ENCODE measurements around the gene GNAS. TPM values are rescaled to one million over a fixed set of nuclear protein-coding genes. Genes with fewer than 3 reads are reported as not detected.

Gene GNAS
- total and polyA plus RNA-seq, 9 of the 15 experiments (the other 6 are each of a cell fraction or from before 2014, with no cell fraction given), result 128 to 648 (median 266) TPM

- no peak for TF ChIP-seq ZNF318 (IDR thresholded peaks at IDR 0.05; ENCODE audit: borderline replicate concordance in 1 of 2, low read depth in 1 of 2)
- no peak for TF ChIP-seq HIVEP1 (CRISPR knock-in tag; IDR thresholded peaks at IDR 0.05)
- TF ChIP-seq, protein P1, sequence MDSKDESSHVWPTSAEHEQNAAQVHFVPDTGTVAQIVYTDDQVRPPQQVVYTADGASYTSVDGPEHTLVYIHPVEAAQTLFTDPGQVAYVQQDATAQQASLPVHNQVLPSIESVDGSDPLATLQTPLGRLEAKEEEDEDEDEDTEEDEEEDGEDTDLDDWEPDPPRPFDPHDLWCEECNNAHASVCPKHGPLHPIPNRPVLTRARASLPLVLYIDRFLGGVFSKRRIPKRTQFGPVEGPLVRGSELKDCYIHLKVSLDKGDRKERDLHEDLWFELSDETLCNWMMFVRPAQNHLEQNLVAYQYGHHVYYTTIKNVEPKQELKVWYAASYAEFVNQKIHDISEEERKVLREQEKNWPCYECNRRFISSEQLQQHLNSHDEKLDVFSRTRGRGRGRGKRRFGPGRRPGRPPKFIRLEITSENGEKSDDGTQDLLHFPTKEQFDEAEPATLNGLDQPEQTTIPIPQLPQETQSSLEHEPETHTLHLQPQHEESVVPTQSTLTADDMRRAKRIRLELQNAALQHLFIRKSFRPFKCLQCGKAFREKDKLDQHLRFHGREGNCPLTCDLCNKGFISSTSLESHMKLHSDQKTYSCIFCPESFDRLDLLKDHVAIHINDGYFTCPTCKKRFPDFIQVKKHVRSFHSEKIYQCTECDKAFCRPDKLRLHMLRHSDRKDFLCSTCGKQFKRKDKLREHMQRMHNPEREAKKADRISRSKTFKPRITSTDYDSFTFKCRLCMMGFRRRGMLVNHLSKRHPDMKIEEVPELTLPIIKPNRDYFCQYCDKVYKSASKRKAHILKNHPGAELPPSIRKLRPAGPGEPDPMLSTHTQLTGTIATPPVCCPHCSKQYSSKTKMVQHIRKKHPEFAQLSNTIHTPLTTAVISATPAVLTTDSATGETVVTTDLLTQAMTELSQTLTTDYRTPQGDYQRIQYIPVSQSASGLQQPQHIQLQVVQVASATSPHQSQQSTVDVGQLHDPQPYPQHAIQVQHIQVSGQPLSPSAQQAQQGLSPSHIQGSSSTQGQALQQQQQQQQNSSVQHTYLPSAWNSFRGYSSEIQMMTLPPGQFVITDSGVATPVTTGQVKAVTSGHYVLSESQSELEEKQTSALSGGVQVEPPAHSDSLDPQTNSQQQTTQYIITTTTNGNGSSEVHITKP (IDR thresholded peaks at IDR 0.05; ENCODE audit: partially characterized antibody), result peak; percentile 95
- TF ChIP-seq PHF20 (IDR thresholded peaks at IDR 0.05; ENCODE audit: partially characterized antibody), result peak; percentile 48
- TF ChIP-seq, protein P2, sequence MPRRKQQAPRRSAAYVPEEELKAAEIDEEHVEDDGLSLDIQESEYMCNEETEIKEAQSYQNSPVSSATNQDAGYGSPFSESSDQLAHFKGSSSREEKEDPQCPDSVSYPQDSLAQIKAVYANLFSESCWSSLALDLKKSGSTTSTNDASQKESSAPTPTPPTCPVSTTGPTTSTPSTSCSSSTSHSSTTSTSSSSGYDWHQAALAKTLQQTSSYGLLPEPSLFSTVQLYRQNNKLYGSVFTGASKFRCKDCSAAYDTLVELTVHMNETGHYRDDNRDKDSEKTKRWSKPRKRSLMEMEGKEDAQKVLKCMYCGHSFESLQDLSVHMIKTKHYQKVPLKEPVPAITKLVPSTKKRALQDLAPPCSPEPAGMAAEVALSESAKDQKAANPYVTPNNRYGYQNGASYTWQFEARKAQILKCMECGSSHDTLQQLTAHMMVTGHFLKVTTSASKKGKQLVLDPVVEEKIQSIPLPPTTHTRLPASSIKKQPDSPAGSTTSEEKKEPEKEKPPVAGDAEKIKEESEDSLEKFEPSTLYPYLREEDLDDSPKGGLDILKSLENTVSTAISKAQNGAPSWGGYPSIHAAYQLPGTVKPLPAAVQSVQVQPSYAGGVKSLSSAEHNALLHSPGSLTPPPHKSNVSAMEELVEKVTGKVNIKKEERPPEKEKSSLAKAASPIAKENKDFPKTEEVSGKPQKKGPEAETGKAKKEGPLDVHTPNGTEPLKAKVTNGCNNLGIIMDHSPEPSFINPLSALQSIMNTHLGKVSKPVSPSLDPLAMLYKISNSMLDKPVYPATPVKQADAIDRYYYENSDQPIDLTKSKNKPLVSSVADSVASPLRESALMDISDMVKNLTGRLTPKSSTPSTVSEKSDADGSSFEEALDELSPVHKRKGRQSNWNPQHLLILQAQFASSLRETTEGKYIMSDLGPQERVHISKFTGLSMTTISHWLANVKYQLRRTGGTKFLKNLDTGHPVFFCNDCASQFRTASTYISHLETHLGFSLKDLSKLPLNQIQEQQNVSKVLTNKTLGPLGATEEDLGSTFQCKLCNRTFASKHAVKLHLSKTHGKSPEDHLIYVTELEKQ (CRISPR knock-in tag; IDR thresholded peaks at IDR 0.05), result no peak
- TF ChIP-seq, protein P3, sequence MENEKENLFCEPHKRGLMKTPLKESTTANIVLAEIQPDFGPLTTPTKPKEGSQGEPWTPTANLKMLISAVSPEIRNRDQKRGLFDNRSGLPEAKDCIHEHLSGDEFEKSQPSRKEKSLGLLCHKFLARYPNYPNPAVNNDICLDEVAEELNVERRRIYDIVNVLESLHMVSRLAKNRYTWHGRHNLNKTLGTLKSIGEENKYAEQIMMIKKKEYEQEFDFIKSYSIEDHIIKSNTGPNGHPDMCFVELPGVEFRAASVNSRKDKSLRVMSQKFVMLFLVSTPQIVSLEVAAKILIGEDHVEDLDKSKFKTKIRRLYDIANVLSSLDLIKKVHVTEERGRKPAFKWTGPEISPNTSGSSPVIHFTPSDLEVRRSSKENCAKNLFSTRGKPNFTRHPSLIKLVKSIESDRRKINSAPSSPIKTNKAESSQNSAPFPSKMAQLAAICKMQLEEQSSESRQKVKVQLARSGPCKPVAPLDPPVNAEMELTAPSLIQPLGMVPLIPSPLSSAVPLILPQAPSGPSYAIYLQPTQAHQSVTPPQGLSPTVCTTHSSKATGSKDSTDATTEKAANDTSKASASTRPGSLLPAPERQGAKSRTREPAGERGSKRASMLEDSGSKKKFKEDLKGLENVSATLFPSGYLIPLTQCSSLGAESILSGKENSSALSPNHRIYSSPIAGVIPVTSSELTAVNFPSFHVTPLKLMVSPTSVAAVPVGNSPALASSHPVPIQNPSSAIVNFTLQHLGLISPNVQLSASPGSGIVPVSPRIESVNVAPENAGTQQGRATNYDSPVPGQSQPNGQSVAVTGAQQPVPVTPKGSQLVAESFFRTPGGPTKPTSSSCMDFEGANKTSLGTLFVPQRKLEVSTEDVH (IDR thresholded peaks at IDR 0.05; ENCODE audit: low read depth, partially characterized antibody), result no peak
These were observed 36.2 kb downstream of the GNAS start (continued) for GRCh38 chr20:58888521-58889333.
